A172 (cell line): ENCODE data around the gene GDI1. TPM values are rescaled to one million over a fixed set of nuclear protein-coding genes. Genes with fewer than 3 reads are reported as not detected.

ENCODE experiments used
- DNase-seq: peaks from one replicate; pipeline ENCODE4 v3.0.0-alpha.2; 2015; ENCODE audit warnings: low spot score
- total RNA-seq: library from RNA; depleted of rRNA; stranded (reverse); fragments of >200 nt; shearing (Covaris generic); gene quantifications from 2 replicates; pipeline ENCODE4 v1.2.3, GENCODE V29; 2014

The GDI1 gene
- total RNA-seq, 1 experiment from 2014 or later, result 143 TPM

- DNase-seq, result no peak
These were observed 476 bp upstream of the GDI1 start for GRCh38 chrX:154436374-154436982.

- DNase-seq, result peak; percentile 10
These were observed 1.3 kb downstream of the GDI1 start for GRCh38 chrX:154437971-154438893.

- no peak for DNase-seq
These were observed 2.9 kb downstream of the GDI1 start for GRCh38 chrX:154439841-154440240.

- DNase-seq, result no peak
These were observed 3.8 kb downstream of the GDI1 start for GRCh38 chrX:154440623-154441357.

- DNase-seq, result no peak
These were observed 4.6 kb downstream of the GDI1 start for GRCh38 chrX:154441564-154441963.

GRCh38 chrX:154441984-154442707, 5.2 kb downstream of the GDI1 start:
- DNase-seq, result no peak

GRCh38 chrX:154443479-154443910, 6.5 kb downstream of the GDI1 start:
- peak; percentile 43 for DNase-seq

- DNase-seq, result peak; percentile 52
These were observed 7.2 kb downstream of the GDI1 start, which contains the start of gene FAM50A for GRCh38 chrX:154443992-154444754. FAM50A (plus strand) TSS chrX:154444141; CDS start chrX:154444236, 95 bp downstream.

- no peak for DNase-seq
These were observed 7.8 kb downstream of the GDI1 start for GRCh38 chrX:154444755-154445246.

- DNase-seq, result no peak
These were observed 8.8 kb downstream of the GDI1 start for GRCh38 chrX:154445776-154446175.

GRCh38 chrX:154446430-154446829, 9.5 kb downstream of the GDI1 start:
- no peak for DNase-seq

- DNase-seq, result no peak
These were observed 11.5 kb downstream of the GDI1 start for GRCh38 chrX:154448484-154448883.

- no peak for DNase-seq
These were observed 12.7 kb downstream of the GDI1 start for GRCh38 chrX:154449618-154450017.

- DNase-seq, result no peak
These were observed 13.4 kb downstream of the GDI1 start for GRCh38 chrX:154450312-154450711.

- no peak for DNase-seq
These were observed 15.9 kb downstream of the GDI1 start for GRCh38 chrX:154452823-154453222.

- DNase-seq, result no peak
These were observed 20.6 kb downstream of the GDI1 start for GRCh38 chrX:154457491-154458115.

GRCh38 chrX:154458116-154458953, 21.4 kb downstream of the GDI1 start, which contains the start of gene PLXNA3:
PLXNA3 (plus strand) TSS chrX:154458281; CDS start chrX:154460184, 1,903 bp downstream.
- no peak for DNase-seq

- peak; percentile 44 for DNase-seq
These were observed 22.2 kb downstream of the GDI1 start for GRCh38 chrX:154458954-154459778.
